Left ventricle myocardium superior (tissue), 1 donor: Measurements from ENCODE around the gene NLK. TPM values are rescaled to one million over a fixed set of nuclear protein-coding genes. Genes with fewer than 3 reads are reported as not detected.
"Not testable (repeated sequence)": the region's sequence is repeated elsewhere in the genome, so short reads cannot be mapped to it uniquely, and the experiment has no call there.

Source experiments
- ATAC-seq: fragments of 200-7000 bp; cut with Tn5 transposase; one replicate; pipeline ENCODE4 v1.9.1; 2020; ENCODE audit warnings: mild to moderate bottlenecking, moderate library complexity
- DNase-seq: peaks from one replicate; pipeline ENCODE4 v3.0.0-alpha.2; 2020
- intact Hi-C: fragments of 100-400 bp; cut with micrococcal nuclease; formaldehyde crosslinking; loops from one replicate; pipeline ENCODE4 v1.11.0; 2022
- total RNA-seq: library from RNA; stranded (reverse); fragmentation: NEBNext Ultra II Directional; extraction: Animal tissue kit (Norgen Biotek cat#: 25700); gene quantifications from one replicate; pipeline ENCODE4 v1.2.1, GENCODE V29; 2021
- donor health status: DM: no; HTN: yes; CAD: no; lungs with severe emphysema.

Gene NLK
- total RNA-seq, 1 donor from 2014 or later = 22.8 TPM

- ATAC-seq (no peak), DNase-seq (no peak)
- intact Hi-C loops = no loop called here
Measured at GRCh38 chr17:28059675-28060074, 17.2 kb downstream of the NLK start.

- no peak for DNase-seq
- intact Hi-C loops = no loop called here
- peak; percentile 41 for ATAC-seq
Measured at GRCh38 chr17:28065706-28066105, 23.2 kb downstream of the NLK start.

GRCh38 chr17:28069061-28069460 lies 26.6 kb downstream of the NLK start:
- no peak for ATAC-seq
- intact Hi-C loops = no loop called here
- DNase-seq = no peak

GRCh38 chr17:28071179-28071578 lies 28.7 kb downstream of the NLK start:
- no peak for ATAC-seq
- intact Hi-C loops = no loop called here
- DNase-seq = no peak

GRCh38 chr17:28071891-28072606 lies 29.6 kb downstream of the NLK start:
- ATAC-seq = no peak
- intact Hi-C loops = no loop called here

DNA sequence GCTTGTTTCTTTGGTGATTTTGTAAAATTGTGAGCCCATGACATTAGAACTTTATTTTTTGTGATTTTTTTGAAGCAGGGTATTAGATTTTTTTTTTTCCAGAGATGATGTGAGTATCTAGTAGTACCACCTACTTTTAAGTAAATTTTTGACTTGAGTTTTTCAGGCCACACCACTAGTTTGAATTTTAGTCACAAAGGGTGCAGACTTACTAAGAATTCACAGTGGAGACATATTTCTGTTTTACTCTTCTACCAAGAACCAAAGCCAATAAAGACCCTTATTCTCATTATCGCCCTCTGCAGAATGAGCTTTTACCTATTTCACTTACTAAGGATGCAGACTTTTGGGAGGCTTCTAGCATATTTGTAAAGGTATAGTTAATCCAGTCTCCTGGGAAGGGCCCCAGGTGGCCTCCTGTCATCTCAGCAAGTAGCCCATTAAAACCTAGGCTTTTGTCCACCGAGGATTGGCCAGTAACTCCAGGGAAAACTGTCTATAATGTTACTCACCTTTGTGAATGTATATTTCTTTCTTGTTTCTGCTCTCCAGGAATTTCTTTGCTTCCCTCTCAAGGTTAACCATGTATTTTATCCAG lies 30.6 kb downstream of the NLK start:
- DNase-seq (no peak), ATAC-seq (no peak)
- intact Hi-C loops = no loop called here

More at GRCh38 chr17:28071891-28072606, 29.6 kb downstream of the NLK start:
- no peak for DNase-seq

GRCh38 chr17:28074010-28074409 lies 31.5 kb downstream of the NLK start:
- intact Hi-C loops = no loop called here
- ATAC-seq (no peak), DNase-seq (no peak)

- ATAC-seq (no peak), DNase-seq (no peak)
- intact Hi-C loops = no loop called here
Measured at GRCh38 chr17:28076144-28076543, 33.7 kb downstream of the NLK start.

DNA sequence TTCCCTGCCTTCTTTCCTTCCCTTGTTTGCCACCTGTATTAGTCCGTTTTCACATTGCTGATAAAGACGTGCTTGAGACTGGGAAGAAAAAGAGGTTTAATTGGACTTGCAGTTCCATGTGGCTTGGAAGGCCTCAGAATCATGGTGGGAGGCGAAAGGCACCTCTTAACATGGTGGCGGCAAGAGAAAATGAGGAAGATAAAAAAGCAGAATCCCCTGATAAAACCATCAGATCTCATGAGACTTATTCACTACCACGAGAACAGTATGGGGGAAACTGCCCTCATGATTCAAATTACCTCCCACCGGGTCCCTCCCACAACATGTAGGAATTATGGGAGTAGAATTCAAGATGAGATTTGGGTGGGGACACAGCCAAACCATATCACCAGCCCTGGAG lies 34.7 kb downstream of the NLK start:
- intact Hi-C loops, ATAC-seq, DNase-seq: not testable (repeated sequence)

- DNase-seq (no peak), ATAC-seq (no peak)
- intact Hi-C loops = no loop called here
Measured at GRCh38 chr17:28078341-28079229, 36.1 kb downstream of the NLK start.

DNA sequence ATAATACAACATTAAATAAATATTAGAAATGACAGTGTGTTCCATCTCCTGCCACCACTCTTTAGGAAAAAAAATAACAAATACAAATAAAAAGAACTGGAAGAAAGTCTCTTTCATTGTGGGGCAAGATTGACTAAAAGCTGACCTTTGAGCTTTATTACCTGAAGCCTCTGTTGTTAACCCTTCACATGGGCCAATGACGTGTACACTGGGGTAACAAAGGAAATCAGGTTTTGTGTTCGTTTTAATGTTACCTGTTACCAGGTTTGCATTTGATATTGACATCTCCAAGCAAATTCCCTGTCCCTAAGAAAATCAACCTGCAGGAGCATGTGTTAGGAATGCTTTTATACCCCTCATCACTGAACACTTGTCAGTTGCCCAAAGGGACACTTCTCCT lies 39.0 kb downstream of the NLK start:
- ATAC-seq (no peak), DNase-seq (no peak)
- intact Hi-C loops = no loop called here

- DNase-seq (no peak), ATAC-seq (no peak)
- intact Hi-C loops = no loop called here
Measured at GRCh38 chr17:28085766-28086165, 43.3 kb downstream of the NLK start.

DNA sequence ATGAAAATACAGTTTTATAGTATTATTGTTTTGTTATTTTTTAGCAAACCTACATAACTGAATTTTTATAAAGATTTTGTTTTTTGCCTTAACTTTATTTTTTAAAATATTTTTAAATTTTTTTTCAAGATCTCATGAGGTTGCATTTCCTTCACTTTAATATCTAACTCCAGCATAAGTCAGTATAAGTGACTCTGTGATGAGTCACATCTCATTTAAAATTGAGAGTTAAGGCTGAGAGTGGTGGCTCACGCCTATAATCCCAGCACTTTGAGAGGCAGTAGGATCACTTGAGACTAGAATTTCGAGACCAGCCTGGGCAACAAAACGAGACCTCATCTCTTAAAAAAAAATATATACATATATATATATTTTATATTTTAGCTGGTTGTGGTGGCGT lies 44.0 kb downstream of the NLK start:
- intact Hi-C loops = no loop called here
- DNase-seq (no peak), ATAC-seq (no peak)

DNA sequence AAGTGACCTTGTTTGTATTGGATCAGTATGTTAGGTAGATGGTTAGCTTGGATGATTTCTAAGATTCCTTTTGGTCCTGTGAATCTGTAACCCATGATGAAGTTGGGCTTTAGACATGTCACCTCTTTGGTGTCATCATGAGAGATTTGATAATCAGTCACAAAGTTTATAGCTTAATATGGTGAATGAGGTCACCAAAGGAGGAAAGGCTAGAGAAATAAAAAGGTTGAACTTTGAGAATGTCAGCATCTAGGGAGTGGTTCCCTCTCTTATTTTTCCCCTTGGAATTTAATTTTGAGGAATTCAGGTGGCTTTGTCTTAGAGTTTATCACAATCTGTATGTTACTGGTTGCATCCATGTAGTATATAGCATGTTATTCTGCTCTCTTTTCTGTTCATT lies 45.3 kb downstream of the NLK start:
- intact Hi-C loops = no loop called here
- no peak for ATAC-seq
- DNase-seq = no peak

GRCh38 chr17:28090551-28090950 lies 48.1 kb downstream of the NLK start:
- DNase-seq (no peak), ATAC-seq (no peak)
- intact Hi-C loops = no loop called here

DNA sequence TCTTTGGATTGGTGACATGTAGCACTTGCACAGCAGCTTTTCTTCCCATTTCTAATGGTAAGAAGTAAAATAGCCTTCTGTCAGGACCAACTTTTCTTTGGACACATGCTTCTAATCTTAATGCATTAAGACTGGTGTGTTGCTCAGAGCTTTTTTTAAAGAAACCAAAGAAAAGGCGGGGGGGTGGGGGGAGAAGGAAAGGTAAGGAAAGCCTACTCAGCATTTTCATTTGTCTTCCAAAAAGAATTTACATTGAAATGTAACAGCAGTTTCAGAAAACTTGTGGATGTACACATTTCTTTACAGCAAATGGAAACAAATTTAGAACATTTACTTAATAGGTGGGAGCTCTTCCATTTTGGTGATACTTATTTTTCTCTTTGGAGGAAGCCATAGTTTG lies 49.6 kb downstream of the NLK start:
- intact Hi-C loops = no loop called here

DNA sequence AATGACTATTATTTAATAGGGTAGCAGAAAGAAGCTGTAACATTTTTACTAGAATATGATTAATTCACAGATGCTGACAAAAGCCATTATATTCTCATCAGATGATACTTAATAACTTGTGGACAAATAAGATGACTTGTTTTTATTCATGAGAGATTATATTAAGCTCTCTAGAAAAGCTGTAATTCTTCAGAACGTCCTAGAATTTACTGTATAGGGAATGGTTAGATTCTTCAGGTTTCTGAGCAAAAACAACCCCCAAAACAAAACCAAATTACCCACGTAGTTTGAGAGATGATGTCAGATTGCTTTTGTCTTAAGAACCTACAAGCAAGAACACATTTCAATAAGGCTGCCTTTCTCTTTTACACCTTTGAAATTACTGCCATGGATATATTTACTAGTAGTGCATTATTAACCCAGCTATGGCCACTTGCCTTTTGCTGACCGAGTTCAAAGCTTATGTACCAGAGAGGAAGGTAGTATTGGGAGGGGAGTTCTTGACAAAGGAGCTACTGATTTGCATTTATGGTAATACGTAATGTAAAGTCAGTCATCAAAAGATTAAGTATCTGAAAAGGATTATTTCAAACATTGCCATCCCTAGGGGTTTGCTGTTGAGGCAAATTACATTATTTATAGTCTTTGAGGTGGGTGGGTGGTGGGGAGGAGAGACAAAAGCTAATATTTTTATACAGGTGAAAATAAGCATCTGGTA lies 51.7 kb downstream of the NLK start:
- intact Hi-C loops = no loop called here
- ATAC-seq (no peak), DNase-seq (no peak)

More for the DNA sequence above, 49.6 kb downstream of the NLK start:
- DNase-seq (no peak), ATAC-seq (no peak)

- DNase-seq (no peak), ATAC-seq (no peak)
- intact Hi-C loops = no loop called here
Measured at GRCh38 chr17:28096756-28097155, 54.3 kb downstream of the NLK start.

DNA sequence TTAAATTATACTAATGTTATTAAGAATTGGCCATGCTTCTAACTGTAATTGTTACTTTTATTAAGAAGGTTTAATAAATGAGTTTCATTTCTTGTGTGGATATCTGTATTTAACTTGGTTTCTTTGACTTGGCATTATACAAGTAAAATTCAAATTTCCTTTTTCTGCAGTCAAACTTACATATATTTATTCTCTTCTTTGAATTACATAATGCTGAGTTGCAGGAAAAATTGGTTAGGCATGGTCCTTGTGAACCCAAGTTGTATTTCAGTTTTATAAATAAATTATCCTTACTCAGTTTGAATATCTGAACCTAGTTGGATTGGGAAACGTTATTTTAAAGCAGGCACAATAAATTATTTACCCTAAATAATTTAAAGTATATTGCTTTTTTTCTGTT lies 54.8 kb downstream of the NLK start:
- ATAC-seq (no peak), DNase-seq (no peak)
- intact Hi-C loops = no loop called here

DNA sequence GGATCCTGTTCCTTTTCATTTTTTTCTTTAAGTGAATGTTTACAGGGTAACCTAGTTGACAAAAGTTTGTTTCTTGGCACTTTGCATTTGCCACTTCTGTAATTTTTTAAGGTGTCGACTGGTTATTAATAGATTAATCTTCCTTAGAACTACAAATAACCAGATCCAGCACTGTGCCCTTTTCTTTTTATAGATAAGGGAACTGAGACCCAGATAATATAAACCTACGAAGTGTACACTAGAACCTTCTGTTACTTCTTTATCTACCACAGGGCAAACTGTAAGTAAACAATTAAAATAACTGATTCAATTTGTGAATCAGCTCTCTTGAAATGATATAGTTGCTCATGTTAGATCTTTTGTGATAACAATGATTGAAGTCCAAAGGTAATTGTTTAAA lies 55.4 kb downstream of the NLK start:
- intact Hi-C loops = no loop called here
- DNase-seq (no peak), ATAC-seq (no peak)
